Pancreas (tissue), 10 donors: ENCODE data around the gene ZNF644. TPM values are rescaled to one million over a fixed set of nuclear protein-coding genes. Genes with fewer than 3 reads are reported as not detected.
A peak's percentile ranks its signal among the peaks of the same experiment; 100 is the strongest.
"Not testable (repeated sequence)": the region's sequence is repeated elsewhere in the genome, so short reads cannot be mapped to it uniquely, and the experiment has no call there.

ENCODE experiments used
- ATAC-seq, 4 donors: fragments of 200-7000 bp; cut with Tn5 transposase; one replicate each; pipeline versions ENCODE4 v1.8.0 to v1.9.1; 2020; ENCODE audit warnings: mild to moderate bottlenecking in 4 of 4, moderate library complexity in 4 of 4
- DNase-seq, 6 donors: peaks; one replicate each; pipeline ENCODE4 v3.0.0-alpha.2; 2020
- FAIRE-seq: peaks from 2 replicates; lab custom pipeline; 2012; peaks lifted over from hg19 to GRCh38; lab: Jason Lieb, UNC
- H3K27ac ChIP-seq, 4 donors: fragments of 200-600 bp; sonication (generic); 1 replicate in 3 of 4; 2 replicates in 1 of 4; pipeline versions ENCODE4 v1.5.0 to v1.8.0; 2020
- H3K27me3 ChIP-seq, 4 donors: fragments of 200-600 bp; one replicate each; pipeline ENCODE4 v1.8.0; 2021
- H3K36me3 ChIP-seq, 3 donors: fragments of 200-600 bp; sonication (generic) in 1 of 3; one replicate each; pipeline versions ENCODE4 v1.5.0 to v1.8.0; 2020 to 2021
- H3K4me1 ChIP-seq, 3 donors: fragments of 200-600 bp; one replicate each; pipeline ENCODE4 v1.8.0; 2021
- H3K4me3 ChIP-seq, 4 donors: fragments of 200-600 bp; sonication (generic) in 2 of 4; one replicate each; pipeline versions ENCODE4 v1.5.0 to v1.8.0; 2020 to 2021
- H3K9me3 ChIP-seq, 4 donors: fragments of 200-600 bp; one replicate each; pipeline ENCODE4 v1.8.0; 2021
- WGBS, 2 donors: extraction: QIAGEN DNeasy Blood & Tissue Kit; methylation state at CpG; one replicate each; pipeline ENCODE4 v1.1.7; 2013; 5-methylcytosine and 5-hydroxymethylcytosine counted together
- intact Hi-C, 3 donors: fragments of 100-400 bp; cut with DNase I; formaldehyde crosslinking; loops; one replicate each; pipeline versions ENCODE4 v1.11.1 to v1.14.2; 2022
- polyA plus RNA-seq, 2 donors: library from polyadenylated mRNA; stranded (reverse); fragments of 200-250 nt; gene quantifications; one replicate each; pipeline ENCODE4 v1.2.3, GENCODE V29; 2013
- total RNA-seq, 6 donors: library from RNA; stranded (reverse); fragmentation: NEBNext Ultra II Directional in 4 of 6; extraction: Animal tissue kit (Norgen Biotek cat#: 25700) in 4 of 6; gene quantifications; one replicate each; pipeline versions ENCODE4 v1.2.1 to v1.2.4, GENCODE V29; 2021 to 2023
- TF ChIP-seq, protein P1 (sequence below), 4 donors: fragments of 200-600 bp; sonication (generic) in 3 of 4; IDR thresholded peaks; one replicate each; pipeline versions ENCODE4 v1.5.0 to v1.8.0; 2021; ENCODE audit warnings: antibody characterized with exemption in 4 of 4
- donor health status: healthy with polysubstance abuse.
- donor health status: DM: no; HTN: no; CAD: no; lungs with moderate emphysema.
- donor health status: DM: no; HTN: no; CAD: no.
- donor health status: control.
- donor health status: control.
- donor health status: Bipolar disorder and iron deficiency.
- donor health status: DM: yes; HTN: yes; CAD: no.
- donor health status: DM: no; HTN: no; CAD: no.
- donor health status: DM: no; HTN: no; CAD: no.
- donor health status: DM: yes; HTN: yes; CAD: no.

Gene ZNF644
- total and polyA plus RNA-seq, 8 donors, result 10.0 to 33.6 (median 21.8) TPM

DNA sequence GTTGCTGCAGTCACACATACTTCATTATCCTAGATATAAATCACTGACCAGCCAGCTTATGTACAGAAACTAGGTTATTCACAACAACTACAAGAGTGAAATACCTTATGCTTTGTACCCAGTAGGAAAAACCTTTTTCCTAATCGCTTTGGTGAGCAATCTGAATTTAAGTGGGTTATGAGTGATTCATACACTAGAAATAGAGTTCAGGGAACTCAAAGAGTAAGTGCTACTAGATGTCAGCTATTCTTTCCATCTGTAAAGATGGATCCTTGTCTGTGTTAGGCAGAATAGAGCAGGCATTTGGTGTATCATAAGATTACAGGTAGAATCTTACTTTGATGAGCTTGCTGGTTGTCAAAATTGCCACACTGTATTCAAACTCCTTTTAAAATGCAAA, 101.9 kb downstream of the ZNF644 start:
- Histone ChIP-seq H3K36me3 (no peaks in the 10 kb centered on the region), H3K27me3 (no peaks in the 10 kb centered on the region), H3K4me3 (no peak overlapping the region), H3K9me3 (no peaks in the 10 kb centered on the region), H3K4me1 (peaks cover 11 to 23% (median 12%) of the 10 kb centered on the region in 3 donors), H3K27ac (no peak overlapping the region)
- intact Hi-C loops, result no loop called here
- TF ChIP-seq, protein P1, sequence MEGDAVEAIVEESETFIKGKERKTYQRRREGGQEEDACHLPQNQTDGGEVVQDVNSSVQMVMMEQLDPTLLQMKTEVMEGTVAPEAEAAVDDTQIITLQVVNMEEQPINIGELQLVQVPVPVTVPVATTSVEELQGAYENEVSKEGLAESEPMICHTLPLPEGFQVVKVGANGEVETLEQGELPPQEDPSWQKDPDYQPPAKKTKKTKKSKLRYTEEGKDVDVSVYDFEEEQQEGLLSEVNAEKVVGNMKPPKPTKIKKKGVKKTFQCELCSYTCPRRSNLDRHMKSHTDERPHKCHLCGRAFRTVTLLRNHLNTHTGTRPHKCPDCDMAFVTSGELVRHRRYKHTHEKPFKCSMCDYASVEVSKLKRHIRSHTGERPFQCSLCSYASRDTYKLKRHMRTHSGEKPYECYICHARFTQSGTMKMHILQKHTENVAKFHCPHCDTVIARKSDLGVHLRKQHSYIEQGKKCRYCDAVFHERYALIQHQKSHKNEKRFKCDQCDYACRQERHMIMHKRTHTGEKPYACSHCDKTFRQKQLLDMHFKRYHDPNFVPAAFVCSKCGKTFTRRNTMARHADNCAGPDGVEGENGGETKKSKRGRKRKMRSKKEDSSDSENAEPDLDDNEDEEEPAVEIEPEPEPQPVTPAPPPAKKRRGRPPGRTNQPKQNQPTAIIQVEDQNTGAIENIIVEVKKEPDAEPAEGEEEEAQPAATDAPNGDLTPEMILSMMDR (IDR thresholded peaks at IDR 0.05), result no peak
- FAIRE-seq, result no peak
- ATAC-seq, result peak in 1 of 4 donors; percentile 37
- WGBS, 2 donors, result 91 to 93% methylated on average over 1 of the region's 1 CpG
- DNase-seq, result no peak

DNA sequence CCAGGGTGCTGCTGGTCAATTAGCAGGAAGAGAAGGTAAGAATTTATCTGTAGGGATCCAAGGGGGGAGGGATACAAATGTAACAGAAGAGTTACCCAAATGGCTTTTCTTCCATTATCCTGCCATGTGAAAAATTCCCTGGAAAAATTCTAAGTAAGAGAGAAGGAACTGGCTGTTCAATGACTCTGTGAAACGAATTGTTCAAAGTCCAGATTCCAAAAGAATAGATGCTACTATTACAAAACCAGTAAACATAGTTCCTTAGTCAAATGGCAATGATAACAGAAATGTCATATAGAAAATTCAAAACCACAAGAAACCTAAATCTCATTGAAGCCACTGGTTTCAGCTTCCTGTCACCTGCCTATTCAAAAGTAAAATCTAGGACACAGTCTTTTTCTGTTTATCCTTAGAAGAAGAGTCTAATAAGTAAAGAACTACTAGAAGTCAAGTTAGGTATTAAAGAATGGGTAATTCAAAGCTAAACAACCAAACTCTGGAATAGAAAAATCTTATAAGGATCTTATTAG, 102.6 kb downstream of the ZNF644 start:
- TF ChIP-seq, protein P1 (IDR thresholded peaks at IDR 0.05), result no peak
- 68 to 76% methylated on average over 1 of the region's 1 CpG for WGBS, 2 donors
- FAIRE-seq (no peak), DNase-seq (no peak), ATAC-seq (no peak)
- H3K4me3 ChIP-seq, result no peak overlapping the region
- H3K36me3 ChIP-seq, result no peaks in the 10 kb centered on the region
- H3K4me1 ChIP-seq, result peaks cover 8 to 22% (median 12%) of the 10 kb centered on the region in 3 donors
- H3K9me3 ChIP-seq, result no peaks in the 10 kb centered on the region
- no peaks in the 10 kb centered on the region for H3K27me3 ChIP-seq
- intact Hi-C loops, result no loop called here
- no peak overlapping the region for H3K27ac ChIP-seq

DNA sequence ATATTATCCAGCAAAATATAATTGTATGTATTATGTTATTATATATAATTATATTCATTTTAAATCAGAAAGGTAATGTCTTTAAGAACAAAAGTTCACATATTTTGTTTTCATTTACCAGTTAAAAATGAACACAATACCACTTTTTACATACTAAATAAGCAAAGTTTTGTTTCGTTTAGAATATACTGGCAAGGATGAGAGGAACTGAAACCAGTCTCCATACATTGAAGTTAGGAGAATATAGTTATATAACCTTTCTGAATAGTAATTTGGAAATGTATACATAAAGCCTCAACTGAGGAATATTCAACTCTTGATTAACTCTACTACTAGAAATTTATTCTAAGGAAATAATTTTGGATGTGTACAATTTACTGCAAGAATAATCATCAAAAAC, 110.5 kb downstream of the ZNF644 start:
- DNase-seq, result no peak
- Histone ChIP-seq H3K4me3 (no peak overlapping the region), H3K27ac (no peak overlapping the region), H3K4me1 (no peaks in the 10 kb centered on the region), H3K36me3 (no peaks in the 10 kb centered on the region), H3K9me3 (no peaks in the 10 kb centered on the region), H3K27me3 (no peaks in the 10 kb centered on the region)
- intact Hi-C loops, result no loop called here
- WGBS, 2 donors, result 91 to 94% methylated on average over 1 of the region's 1 CpG
- TF ChIP-seq, protein P1 (IDR thresholded peaks at IDR 0.05), result no peak
- ATAC-seq, result no peak
- peak; percentile 29 for FAIRE-seq

DNA sequence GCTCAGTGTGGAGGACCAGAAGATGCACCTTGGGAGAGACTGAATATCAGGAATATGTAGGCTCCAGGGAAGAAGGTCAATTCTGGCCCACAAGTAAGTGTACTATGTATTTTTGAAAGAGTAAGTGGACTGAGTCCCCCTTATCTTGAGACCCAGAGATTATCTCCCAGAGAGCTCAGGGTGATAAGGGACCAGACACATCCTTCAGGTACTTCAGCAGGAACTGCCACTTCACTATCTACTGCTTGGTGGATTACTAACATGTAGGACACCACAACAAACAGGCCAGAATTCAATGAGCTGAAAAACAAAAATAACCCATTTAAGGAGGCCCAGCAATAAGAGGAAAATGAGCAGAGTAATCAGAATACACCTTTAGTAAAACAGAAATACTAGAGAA, 119.2 kb downstream of the ZNF644 start:
- ATAC-seq (no peak), FAIRE-seq (no peak), DNase-seq (no peak)
- TF ChIP-seq, protein P1 (IDR thresholded peaks at IDR 0.05), result no peak
- Histone ChIP-seq H3K4me1 (no peaks in the 10 kb centered on the region), H3K36me3 (no peaks in the 10 kb centered on the region), H3K27me3 (no peaks in the 10 kb centered on the region), H3K9me3 (no peaks in the 10 kb centered on the region), H3K4me3 (no peak overlapping the region), H3K27ac (no peak overlapping the region)
- intact Hi-C loops, result no loop called here

DNA sequence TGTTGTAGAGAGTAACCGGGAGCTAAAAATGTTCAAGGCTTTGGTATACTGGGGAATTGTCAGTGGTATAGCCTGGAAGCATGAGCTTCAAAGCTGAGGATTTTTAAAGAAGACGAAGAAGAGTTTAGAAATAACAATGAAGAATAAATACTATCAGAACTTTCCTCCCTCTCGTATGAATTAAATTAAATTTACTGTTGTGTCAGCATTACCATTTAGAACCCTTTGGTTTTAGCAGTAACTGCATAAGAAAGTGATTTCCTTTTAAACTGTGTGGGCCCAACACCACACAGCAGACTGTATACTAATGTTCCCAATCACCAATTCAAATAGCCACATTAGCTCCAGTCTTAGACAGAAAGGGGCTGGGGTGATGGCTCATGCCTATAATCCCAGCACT, 122.6 kb downstream of the ZNF644 start:
- H3K4me3 ChIP-seq, result no peak overlapping the region
- TF ChIP-seq, protein P1 (IDR thresholded peaks at IDR 0.05), result no peak

DNA sequence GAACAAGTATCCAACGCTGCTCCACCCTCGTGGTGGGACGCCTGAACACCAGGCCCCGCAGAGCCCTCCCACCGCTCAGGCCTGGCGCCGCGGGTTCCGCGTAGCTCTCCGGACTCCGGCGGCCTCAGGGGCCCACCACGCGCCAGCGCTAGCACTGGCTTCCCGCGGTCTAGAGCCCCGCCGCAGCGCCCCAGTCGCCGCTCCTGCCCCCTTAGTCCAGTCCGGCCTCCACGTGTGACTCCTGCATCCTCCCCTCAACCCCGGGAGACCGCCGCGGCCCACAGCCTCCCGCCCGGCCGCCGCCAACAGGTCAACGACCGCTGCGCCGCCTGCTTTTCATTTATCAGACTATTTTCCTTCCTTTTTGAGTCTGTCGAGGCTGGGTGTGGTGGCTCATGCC, 128.2 kb downstream of the ZNF644 start:
- not testable (repeated sequence) for FAIRE-seq

More for the DNA sequence above, 122.6 kb downstream of the ZNF644 start:
- ATAC-seq (no peak), FAIRE-seq (no peak), DNase-seq (no peak)
- Histone ChIP-seq H3K4me1 (no peaks in the 10 kb centered on the region), H3K9me3 (no peaks in the 10 kb centered on the region), H3K27ac (no peak overlapping the region), H3K27me3 (no peaks in the 10 kb centered on the region), H3K36me3 (no peaks in the 10 kb centered on the region)
- intact Hi-C loops, result no loop called here
- 98 to 99% methylated on average over 3 of the region's 3 CpGs for WGBS, 2 donors

DNA sequence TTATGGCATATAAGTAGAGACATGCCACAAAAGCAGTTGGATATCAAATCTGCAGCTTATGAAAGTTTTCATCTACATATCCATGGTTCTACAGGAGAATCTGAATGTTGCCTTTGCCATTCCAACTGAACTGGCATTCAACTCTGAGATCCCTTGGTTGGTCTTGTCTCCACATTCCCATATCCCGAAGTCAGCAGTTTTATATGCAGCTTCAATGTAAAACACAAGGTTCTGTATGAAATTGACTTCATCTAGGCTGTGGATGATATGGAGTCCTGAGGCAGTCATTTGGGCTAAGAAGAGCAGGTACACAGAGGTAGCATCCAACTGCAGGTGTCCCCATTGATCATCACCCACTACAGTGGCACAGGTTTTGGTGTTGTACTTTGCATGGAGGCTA, 129.0 kb downstream of the ZNF644 start:
- intact Hi-C loops, H3K27me3 ChIP-seq, H3K36me3 ChIP-seq, H3K27ac ChIP-seq, H3K9me3 ChIP-seq, DNase-seq, H3K4me3 ChIP-seq, H3K4me1 ChIP-seq, FAIRE-seq, ATAC-seq: not testable (repeated sequence)
- 94 to 96% methylated on average over 1 of the region's 1 CpG for WGBS, 2 donors

More for the DNA sequence above, 128.2 kb downstream of the ZNF644 start:
- H3K4me3 ChIP-seq, H3K36me3 ChIP-seq, H3K9me3 ChIP-seq, H3K27me3 ChIP-seq, H3K4me1 ChIP-seq, H3K27ac ChIP-seq, intact Hi-C loops: not testable (repeated sequence)
- ATAC-seq (peak in 1 of 4 donors; percentile 42), DNase-seq (peak in 1 of 6 donors; percentile 39)
- 97 to 98% methylated on average over 28 to 38 of the region's 38 CpGs for WGBS, 2 donors

DNA sequence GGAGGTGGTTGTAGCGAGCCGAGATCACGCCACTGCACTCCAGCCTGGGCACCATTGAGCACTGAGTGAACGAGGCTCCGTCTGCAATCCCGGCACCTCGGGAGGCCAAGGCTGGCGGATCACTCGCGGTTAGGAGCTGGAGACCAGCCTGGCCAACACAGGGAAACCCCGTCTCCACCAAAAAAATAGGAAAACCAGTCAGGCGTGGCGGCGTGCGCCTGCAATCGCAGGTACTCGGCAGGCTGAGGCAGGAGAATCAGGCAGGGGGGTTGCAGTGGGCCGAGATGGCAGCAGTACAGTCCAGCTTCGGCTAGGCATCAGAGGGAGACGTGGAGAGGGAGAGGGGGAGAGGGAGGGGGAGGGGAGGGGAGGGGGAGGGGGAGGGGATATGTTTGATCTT, 129.6 kb downstream of the ZNF644 start:
- H3K36me3 ChIP-seq, intact Hi-C loops, H3K27me3 ChIP-seq, H3K9me3 ChIP-seq, H3K4me1 ChIP-seq, DNase-seq, H3K27ac ChIP-seq, H3K4me3 ChIP-seq, ATAC-seq, FAIRE-seq: not testable (repeated sequence)
- WGBS, 2 donors, result 95 to 98% methylated on average over 12 to 17 of the region's 20 CpGs
